ENCODE results near the gene COL12A1.

- no peak for TF ChIP-seq THAP11 (CRISPR knock-in tag; IDR thresholded peaks at IDR 0.05)
- no peak for TF ChIP-seq SPEN (CRISPR knock-in tag; IDR thresholded peaks at IDR 0.05; ENCODE audit: low read depth)
- TF ChIP-seq MXI1 (IDR thresholded peaks at IDR 0.05; ENCODE audit: borderline replicate concordance, low read depth, low read length), result no peak
- TF ChIP-seq SMAD3 (CRISPR knock-in tag; IDR thresholded peaks at IDR 0.05), result no peak
- no peak for TF ChIP-seq CTCF (CRISPR knock-in tag; IDR thresholded peaks at IDR 0.05)
- no peak for TF ChIP-seq SP5 (CRISPR knock-in tag; IDR thresholded peaks at IDR 0.05; ENCODE audit: borderline replicate concordance, low read depth)
- no peak for TF ChIP-seq ZBTB42 (CRISPR knock-in tag; IDR thresholded peaks at IDR 0.05)
- no peak for TF ChIP-seq HNF4G (IDR thresholded peaks at IDR 0.05; ENCODE audit: borderline replicate concordance, low read depth, low read length)
- no peak for TF ChIP-seq HNF4G (CRISPR knock-in tag; IDR thresholded peaks at IDR 0.05; ENCODE audit: borderline replicate concordance, low read depth)
- no peak for TF ChIP-seq TAF1 (CRISPR knock-in tag; IDR thresholded peaks at IDR 0.05)
- no peak for TF ChIP-seq CEBPG (CRISPR knock-in tag; IDR thresholded peaks at IDR 0.05)
- TF ChIP-seq HDAC6 (IDR thresholded peaks at IDR 0.05; ENCODE audit: low read depth, low read length), result no peak
- no peak for TF ChIP-seq NCOR1 (IDR thresholded peaks at IDR 0.05; ENCODE audit: borderline replicate concordance, low read length)
- TF ChIP-seq PRDM10 (CRISPR knock-in tag; IDR thresholded peaks at IDR 0.05; ENCODE audit: low read depth), result no peak
- TF ChIP-seq ETV5 (CRISPR knock-in tag; IDR thresholded peaks at IDR 0.05; ENCODE audit: borderline replicate concordance), result no peak
Observed at GRCh38 chr6:75113446-75113845, 92.4 kb downstream of the COL12A1 start.
